Neuronal stem cell (in vitro differentiated cells): ENCODE data around the gene PSME2.
A peak's percentile ranks its signal among the peaks of the same experiment; 100 is the strongest.

Experiments
- DNase-seq: peaks from one replicate; pipeline ENCODE4 v3.0.0-alpha.2; 2013; ENCODE audit warnings: low spot score
- H2AFZ ChIP-seq: one replicate; pipeline ENCODE4 v1.6.1; 2013; ENCODE audit warnings: mild to moderate bottlenecking, low read length, inconsistent platforms
- H2AK5ac ChIP-seq: 2 replicates; pipeline ENCODE4 v1.6.1; 2013; ENCODE audit warnings: low read depth, mild to moderate bottlenecking, inconsistent platforms, low read length, moderate library complexity, mixed read lengths
- H2BK120ac ChIP-seq: 2 replicates; pipeline ENCODE4 v1.6.1; 2013; ENCODE audit warnings: low read depth, mild to moderate bottlenecking, inconsistent platforms, low read length, moderate library complexity, mixed read lengths
- H2BK12ac ChIP-seq: one replicate; pipeline ENCODE4 v1.6.1; 2013; ENCODE audit warnings: low read length, inconsistent platforms
- H2BK15ac ChIP-seq: 2 replicates; pipeline ENCODE4 v1.6.1; 2013; ENCODE audit warnings: mild to moderate bottlenecking, low read length, inconsistent platforms, mixed read lengths
- H2BK5ac ChIP-seq: one replicate; pipeline ENCODE4 v1.6.1; 2013; ENCODE audit warnings: inconsistent platforms, mild to moderate bottlenecking, low read length, moderate library complexity
- H3K14ac ChIP-seq: one replicate; pipeline ENCODE4 v1.6.1; 2013; ENCODE audit warnings: low read length, inconsistent platforms
- H3K18ac ChIP-seq: 2 replicates; pipeline ENCODE4 v1.6.1; 2013; ENCODE audit warnings: low read length, inconsistent platforms
- H3K23ac ChIP-seq: 2 replicates; pipeline ENCODE4 v1.6.1; 2013; ENCODE audit warnings: low read depth, mild to moderate bottlenecking, mixed read lengths, low read length, inconsistent platforms; ENCODE audit not compliant: poor library complexity
- H3K27ac ChIP-seq: replicated peaks from 3 replicates; pipeline ENCODE4 v1.5.1; 2013; ENCODE audit warnings: low read length, inconsistent platforms
- H3K27me3 ChIP-seq, 3 experiments: 2 replicates each; pipeline ENCODE4 v1.6.1; 2013; ENCODE audit warnings: low read length in 3 of 3, mild to moderate bottlenecking in 2 of 3, inconsistent platforms in 1 of 3, low read depth in 1 of 3, mixed read lengths in 1 of 3, moderate library complexity in 1 of 3; ENCODE audit not compliant: control insufficient read depth in 3 of 3, insufficient read depth in 3 of 3
- H3K36me3 ChIP-seq, 2 donors: replicated peaks in 1 of 2; 2 replicates each; pipeline ENCODE4 v1.6.1; 2013; ENCODE audit warnings: low read length in 2 of 2; ENCODE audit not compliant: control insufficient read depth in 2 of 2, insufficient read depth in 2 of 2
- H3K4ac ChIP-seq: 2 replicates; pipeline ENCODE4 v1.6.1; 2013; ENCODE audit warnings: inconsistent platforms, mild to moderate bottlenecking, low read length, moderate library complexity
- H3K4me1 ChIP-seq, 2 donors: 1 replicate in 1 of 2; 2 replicates in 1 of 2; pipeline ENCODE4 v1.6.1; 2013; ENCODE audit warnings: low read length in 2 of 2, low read depth in 1 of 2; ENCODE audit not compliant: control insufficient read depth in 2 of 2, insufficient read depth in 1 of 2
- H3K4me2 ChIP-seq: one replicate; pipeline ENCODE4 v1.6.1; 2013; ENCODE audit warnings: mild to moderate bottlenecking, low read length, inconsistent platforms; ENCODE audit not compliant: insufficient read depth, poor library complexity, severe bottlenecking
- H3K4me3 ChIP-seq, 2 donors: 2 replicates each; pipeline ENCODE4 v1.5.1; 2013; ENCODE audit warnings: low read length in 2 of 2, mild to moderate bottlenecking in 2 of 2, inconsistent platforms in 1 of 2, moderate library complexity in 1 of 2
- H3K79me1 ChIP-seq: one replicate; pipeline ENCODE4 v1.6.1; 2013; ENCODE audit warnings: low read depth, mild to moderate bottlenecking, inconsistent platforms, low read length, moderate library complexity
- H3K9ac ChIP-seq: one replicate; pipeline ENCODE4 v1.6.1; 2013; ENCODE audit warnings: mild to moderate bottlenecking, low read depth, low read length, inconsistent platforms; ENCODE audit not compliant: poor library complexity
- H3K9me3 ChIP-seq, 2 donors: replicated peaks in 1 of 2; 2 replicates each; pipeline versions ENCODE3 to v1.6.1; 2013; ENCODE audit warnings: low read length in 2 of 2, mild to moderate bottlenecking in 2 of 2, inconsistent platforms in 1 of 2, low read depth in 1 of 2, mixed read lengths in 1 of 2, moderate library complexity in 1 of 2; ENCODE audit not compliant: control insufficient read depth in 2 of 2, insufficient read depth in 1 of 2
- H4K8ac ChIP-seq: one replicate; pipeline ENCODE4 v1.6.1; 2013; ENCODE audit warnings: low read depth, mild to moderate bottlenecking, inconsistent platforms, low read length, moderate library complexity
- H4K91ac ChIP-seq: one replicate; pipeline ENCODE4 v1.6.1; 2013; ENCODE audit warnings: low read length, low read depth, mild to moderate bottlenecking, inconsistent platforms; ENCODE audit not compliant: poor library complexity
- WGBS, 2 donors: extraction: QIAGEN DNeasy Blood & Tissue Kit; methylation state at CpG; one replicate each; pipeline ENCODE4 v1.1.7; 2013; ENCODE audit warnings: missing lambda C conversion rate in 2 of 2, mixed read lengths in 1 of 2; ENCODE audit not compliant: insufficient read length in 2 of 2, insufficient replicate concordance in 1 of 2; ENCODE audit errors: extremely low coverage in 2 of 2; 5-methylcytosine and 5-hydroxymethylcytosine counted together

Gene PSME2

DNA sequence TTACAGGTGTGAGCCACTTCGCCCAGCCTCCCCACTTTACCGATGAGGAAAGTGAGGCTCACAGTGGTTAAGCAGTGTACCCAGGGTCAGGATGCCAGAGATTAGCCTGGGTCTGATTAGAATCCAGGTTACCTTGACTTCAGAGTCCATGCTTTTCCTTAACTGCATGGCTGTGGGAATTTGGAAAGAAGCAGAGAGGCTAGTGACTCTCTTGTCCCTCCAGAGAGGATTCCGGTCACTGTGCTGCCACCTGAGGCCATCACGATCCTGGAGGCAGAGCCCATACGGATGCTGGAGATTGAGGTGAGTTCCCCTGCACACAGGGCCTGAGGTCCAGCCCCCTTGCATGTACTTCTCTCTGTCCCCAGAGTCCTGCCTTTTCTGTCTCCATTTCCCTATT is 30.2 kb upstream of the PSME2 start:
- peaks cover 14% of the 10 kb centered on the region for H3K79me1 ChIP-seq
- H3K9me3 ChIP-seq, result no peaks in the 10 kb centered on the region
- no peak overlapping the region for H2AK5ac ChIP-seq
- no peak overlapping the region for H3K4ac ChIP-seq
- WGBS, 2 donors, result no CpG with 5 or more reads among the region's 5 CpGs
- peak overlapping the region; percentile 17 for H3K27ac ChIP-seq
- H2AFZ ChIP-seq, result no peak overlapping the region
- H2BK12ac ChIP-seq, result no peak overlapping the region
- H3K14ac ChIP-seq, result no peak overlapping the region
- no peak overlapping the region for H4K8ac ChIP-seq
- H3K18ac ChIP-seq, result no peak overlapping the region
- H3K9ac ChIP-seq, result no peak overlapping the region
- no peak overlapping the region for H4K91ac ChIP-seq
- H2BK15ac ChIP-seq, result no peak overlapping the region
- H3K36me3 ChIP-seq, result peaks cover 45 to 60% of the 10 kb centered on the region in 2 donors
- H2BK120ac ChIP-seq, result no peak overlapping the region
- no peak overlapping the region for H3K23ac ChIP-seq
- peaks cover 0 to 8% of the 10 kb centered on the region in 2 donors for H3K4me1 ChIP-seq
- no peak overlapping the region for H2BK5ac ChIP-seq
- H3K4me2 ChIP-seq, result no peak overlapping the region
- no peak overlapping the region for H3K4me3 ChIP-seq
- DNase-seq, result no peak
- H3K27me3 ChIP-seq, result no peaks in the 10 kb centered on the region

- Histone ChIP-seq H3K27ac (no peak overlapping the region), H2BK15ac (peak overlapping the region; percentile 65), H3K4me3 (peak overlapping the region in 1 of 2 donors; percentile 91), H2BK12ac (no peak overlapping the region), H2AK5ac (peak overlapping the region; percentile 99), H3K18ac (no peak overlapping the region), H2AFZ (no peak overlapping the region), H4K8ac (no peak overlapping the region), H2BK5ac (no peak overlapping the region), H3K4me1 (peaks cover 0 to 8% of the 10 kb centered on the region in 2 donors), H2BK120ac (no peak overlapping the region), H3K4ac (no peak overlapping the region), H3K4me2 (peak overlapping the region; percentile 92), H3K27me3 (no peaks in the 10 kb centered on the region), H4K91ac (no peak overlapping the region), H3K14ac (peak overlapping the region; percentile 9), H3K36me3 (peaks cover 7 to 26% of the 10 kb centered on the region in 2 donors), H3K79me1 (peaks cover 9% of the 10 kb centered on the region), H3K9ac (peak overlapping the region; percentile 64), H3K23ac (peak overlapping the region; percentile 61), H3K9me3 (no peaks in the 10 kb centered on the region)
- no peak for DNase-seq
- no CpG with 5 or more reads among the region's 20 CpGs for WGBS, 2 donors
Measured at GRCh38 chr14:24172871-24173281, 26.5 kb upstream of the PSME2 start.

- WGBS, 2 donors, result no CpG with 5 or more reads among the region's 30 CpGs
- peak overlapping the region; percentile 1 to 91 for H3K4me3 ChIP-seq
- peak overlapping the region; percentile 65 for H2BK15ac ChIP-seq
- H3K79me1 ChIP-seq, result peaks cover 9% of the 10 kb centered on the region
- H3K27me3 ChIP-seq, result no peaks in the 10 kb centered on the region
- no peak overlapping the region for H2BK120ac ChIP-seq
- H3K4me2 ChIP-seq, result peak overlapping the region; percentile 92
- H3K27ac ChIP-seq, result peak overlapping the region; percentile 63
- peaks cover 0 to 8% of the 10 kb centered on the region in 2 donors for H3K4me1 ChIP-seq
- H3K14ac ChIP-seq, result peak overlapping the region; percentile 85
- peak overlapping the region; percentile 99 for H2AK5ac ChIP-seq
- DNase-seq, result no peak
- peak overlapping the region; percentile 61 for H3K23ac ChIP-seq
- peak overlapping the region; percentile 96 for H3K18ac ChIP-seq
- H3K9me3 ChIP-seq, result no peaks in the 10 kb centered on the region
- no peak overlapping the region for H2BK5ac ChIP-seq
- peaks cover 5 to 23% of the 10 kb centered on the region in 2 donors for H3K36me3 ChIP-seq
- H3K4ac ChIP-seq, result no peak overlapping the region
- H4K8ac ChIP-seq, result no peak overlapping the region
- H2AFZ ChIP-seq, result no peak overlapping the region
- H2BK12ac ChIP-seq, result peak overlapping the region; percentile 24
- H4K91ac ChIP-seq, result no peak overlapping the region
- H3K9ac ChIP-seq, result peak overlapping the region; percentile 82
Measured at GRCh38 chr14:24172261-24172860, 26.0 kb upstream of the PSME2 start.

- Histone ChIP-seq H2BK120ac (no peak within 1 kb of the TSS), H3K27ac (peak within 1 kb of the TSS; percentile 65), H3K14ac (peak within 1 kb of the TSS; percentile 85), H3K79me1 (peaks cover 9% of the 10 kb centered on the region), H3K23ac (peak within 1 kb of the TSS; percentile 61), H3K36me3 (peaks cover 6 to 18% of the 10 kb centered on the region in 2 donors), H3K4me2 (peak within 1 kb of the TSS; percentile 92), H3K4me3 (peak within 1 kb of the TSS; percentile 1 to 91), H2AFZ (no peak within 1 kb of the TSS), H2BK12ac (peak within 1 kb of the TSS; percentile 24), H3K9ac (peak within 1 kb of the TSS; percentile 82), H2BK5ac (no peak within 1 kb of the TSS), H4K91ac (no peak within 1 kb of the TSS), H3K18ac (peak within 1 kb of the TSS; percentile 96), H2AK5ac (peak within 1 kb of the TSS; percentile 99), H3K4ac (no peak within 1 kb of the TSS), H3K27me3 (no peaks in the 10 kb centered on the region), H3K4me1 (peaks cover 0 to 8% of the 10 kb centered on the region in 2 donors), H2BK15ac (peak within 1 kb of the TSS; percentile 65), H3K9me3 (no peaks in the 10 kb centered on the region), H4K8ac (no peak within 1 kb of the TSS)
- WGBS, 2 donors, result no CpG with 5 or more reads among the region's 63 CpGs
- peak; percentile 94 for DNase-seq
Measured at GRCh38 chr14:24171422-24172260, 25.2 kb upstream of the PSME2 start, which contains the start of gene REC8. Gene REC8, plus strand, starts transcription at chr14:24172080. Its CDS starts 473 bp downstream, at chr14:24172553.
